ENCODE data around the gene ADAMTS12.

- TF ChIP-seq CTCF (IDR thresholded peaks at IDR 0.05) (no peak), RXRA (IDR thresholded peaks at IDR 0.05; ENCODE audit: borderline replicate concordance, low read depth) (no peak), ELF1 (IDR thresholded peaks at IDR 0.05) (no peak), EP300 (IDR thresholded peaks at IDR 0.05; ENCODE audit: borderline replicate concordance in 1 of 2, low read depth in 1 of 2, low read length in 1 of 2) (no peak)
Measured at GRCh38 chr5:33857037-33857436, 34.8 kb downstream of the ADAMTS12 start.

Measured in SK-N-SH (cell line).